DMS114 treated with DMSO at 0.1 percent for 48 hours (cell line): Measurements from ENCODE around the gene ST6GALNAC2.
"Not testable (repeated sequence)": the region's sequence is repeated elsewhere in the genome, so short reads cannot be mapped to it uniquely, and the experiment has no call there.

Experiments
- DNase-seq: peaks from one replicate; lab custom pipeline; 2025; ENCODE audit not compliant: unreplicated experiment; lab: John Stamatoyannopoulos, UW

ST6GALNAC2 gene

DNA sequence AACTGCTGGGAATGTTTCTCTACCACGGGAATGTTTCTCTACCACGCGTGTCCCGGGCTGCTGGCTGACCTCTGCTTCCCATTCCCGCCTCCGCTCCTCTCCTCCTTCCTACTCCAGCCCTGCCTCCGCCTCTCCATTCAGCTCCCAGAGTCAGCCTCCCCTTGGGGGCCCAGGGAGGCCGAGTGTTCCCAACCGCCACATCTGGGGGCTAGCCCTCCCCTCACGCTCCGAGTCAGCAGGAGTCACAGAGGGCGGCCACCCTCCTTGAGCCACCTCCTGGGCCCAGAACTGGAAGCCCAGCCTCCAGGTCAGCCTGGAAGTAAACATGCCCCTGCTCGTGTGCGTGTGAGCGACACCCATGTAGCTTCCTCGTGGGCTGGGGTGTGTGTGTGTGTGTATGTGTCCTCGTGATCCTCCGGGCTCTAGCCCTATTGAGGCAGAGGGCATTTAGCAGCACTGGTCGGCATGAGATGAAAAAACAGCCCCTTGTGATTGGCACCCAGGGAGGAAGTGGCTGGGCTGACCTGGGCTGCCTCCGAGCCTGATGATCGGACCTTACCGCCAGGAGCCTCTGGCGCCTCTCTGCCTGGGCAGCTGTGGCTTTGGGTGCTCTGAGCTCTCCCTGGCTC is 55.5 kb downstream of the ST6GALNAC2 start:
- no peak for DNase-seq

GRCh38 chr17:76529224-76530094 is 56.2 kb downstream of the ST6GALNAC2 start:
- DNase-seq: no peak

- DNase-seq: no peak
These were observed 57.0 kb downstream of the ST6GALNAC2 start for GRCh38 chr17:76528528-76529223.

- no peak for DNase-seq
These were observed 57.5 kb downstream of the ST6GALNAC2 start for GRCh38 chr17:76528156-76528527.

DNA sequence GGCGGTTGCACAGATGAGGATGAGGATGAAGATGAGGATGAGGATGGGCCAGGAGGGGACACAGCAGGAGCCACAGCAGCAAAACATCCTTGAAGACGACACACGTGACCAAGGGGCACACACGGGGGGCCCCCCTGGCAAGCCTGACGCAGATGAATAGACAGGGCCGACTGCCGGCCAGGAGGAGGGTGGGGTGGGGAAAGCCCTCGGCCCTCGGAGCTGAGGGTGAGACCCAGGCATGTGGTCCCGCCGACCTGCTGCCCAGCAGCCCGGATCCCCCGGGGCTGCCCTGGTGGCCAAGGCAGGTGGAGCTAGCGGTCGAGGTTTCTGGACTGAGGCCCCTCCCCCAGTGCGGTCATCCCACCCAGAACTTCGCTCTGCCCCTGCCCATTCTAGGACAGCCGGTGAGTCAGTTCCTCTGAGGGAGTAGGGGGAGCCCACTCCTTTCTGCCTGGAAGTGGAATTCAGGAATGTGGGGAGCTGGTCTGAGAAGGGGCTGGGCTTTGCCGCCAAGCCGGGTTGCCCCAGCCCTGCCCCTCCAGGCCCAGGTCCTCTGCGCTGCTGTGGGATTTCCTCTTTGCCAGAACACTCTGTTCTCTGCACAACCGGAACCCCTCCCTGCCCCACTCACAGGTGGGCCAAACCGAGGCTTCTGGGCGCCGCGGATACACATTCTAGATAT is 58.1 kb downstream of the ST6GALNAC2 start:
- DNase-seq: no peak

DNA sequence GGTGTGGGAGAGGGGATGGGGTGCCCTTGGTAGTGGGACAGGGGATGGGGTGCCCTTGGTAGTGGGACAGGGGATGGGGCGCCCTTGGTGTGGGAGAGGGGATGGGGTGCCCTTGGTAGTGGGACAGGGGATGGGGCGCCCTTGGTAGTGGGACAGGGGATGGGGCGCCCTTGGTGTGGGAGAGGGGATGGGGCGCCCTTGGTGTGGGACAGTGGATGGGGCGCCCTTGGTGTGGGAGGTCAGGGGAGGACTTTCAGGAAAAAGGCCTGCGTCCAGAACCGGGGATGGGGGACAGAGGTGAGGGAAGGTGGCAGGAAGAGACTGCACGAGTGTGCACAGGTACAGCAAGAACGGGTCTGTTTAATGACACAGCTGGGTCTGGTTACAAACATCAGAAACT is 58.6 kb downstream of the ST6GALNAC2 start:
- not testable (repeated sequence) for DNase-seq

- not testable (repeated sequence) for DNase-seq
These were observed 60.2 kb downstream of the ST6GALNAC2 start for GRCh38 chr17:76525513-76525833.

GRCh38 chr17:76524598-76525512 is 60.8 kb downstream of the ST6GALNAC2 start:
- no peak for DNase-seq

GRCh38 chr17:76523084-76524037 is 62.3 kb downstream of the ST6GALNAC2 start:
- DNase-seq: no peak

- not testable (repeated sequence) for DNase-seq
These were observed 64.0 kb downstream of the ST6GALNAC2 start for GRCh38 chr17:76521683-76522082.

DNA sequence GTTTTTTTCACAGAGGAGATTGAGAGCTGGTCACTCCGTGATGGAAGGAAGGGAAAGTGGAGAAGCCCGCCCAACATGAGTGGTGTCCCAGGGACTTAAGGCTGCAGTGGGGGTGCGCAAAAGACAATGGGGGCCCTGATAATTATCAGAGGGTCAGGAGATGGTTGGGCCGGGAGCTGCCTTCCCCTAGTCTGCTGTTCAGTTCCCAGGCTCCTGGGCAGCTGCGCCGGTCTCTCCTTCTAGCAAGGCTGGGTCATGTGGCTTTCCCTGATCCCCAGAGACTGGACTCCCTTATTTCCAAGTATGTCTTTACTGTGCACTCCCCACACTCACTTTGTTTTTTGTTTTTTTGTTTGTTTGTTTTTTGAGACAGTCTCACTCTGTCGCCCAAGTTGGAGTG is 64.4 kb downstream of the ST6GALNAC2 start:
- DNase-seq: no peak

- DNase-seq: no peak
These were observed 66.4 kb downstream of the ST6GALNAC2 start for GRCh38 chr17:76519048-76519966.

- DNase-seq: no peak
These were observed 68.0 kb downstream of the ST6GALNAC2 start for GRCh38 chr17:76517638-76518038.
